Fibroblast of pulmonary artery (primary cell): Measurements from ENCODE around the gene MPHOSPH9.
"Not testable (repeated sequence)": the region's sequence is repeated elsewhere in the genome, so short reads cannot be mapped to it uniquely, and the experiment has no call there.

Experiments
- DNase-seq: peaks from one replicate; pipeline ENCODE4 v3.0.0-alpha.2; 2010; ENCODE audit warnings: low read depth
- H3K4me3 ChIP-seq: replicated peaks from 2 replicates; pipeline ENCODE4 v1.5.1; 2011; ENCODE audit warnings: low read depth, mild to moderate bottlenecking, control low read depth, low read length, moderate library complexity
- TF ChIP-seq, protein P1 (sequence below): IDR thresholded peaks from 2 replicates; pipeline ENCODE4 v1.5.1; 2011; ENCODE audit warnings: mild to moderate bottlenecking, control low read depth, low read length, inconsistent platforms; ENCODE audit errors: missing control alignments

The MPHOSPH9 gene

DNA sequence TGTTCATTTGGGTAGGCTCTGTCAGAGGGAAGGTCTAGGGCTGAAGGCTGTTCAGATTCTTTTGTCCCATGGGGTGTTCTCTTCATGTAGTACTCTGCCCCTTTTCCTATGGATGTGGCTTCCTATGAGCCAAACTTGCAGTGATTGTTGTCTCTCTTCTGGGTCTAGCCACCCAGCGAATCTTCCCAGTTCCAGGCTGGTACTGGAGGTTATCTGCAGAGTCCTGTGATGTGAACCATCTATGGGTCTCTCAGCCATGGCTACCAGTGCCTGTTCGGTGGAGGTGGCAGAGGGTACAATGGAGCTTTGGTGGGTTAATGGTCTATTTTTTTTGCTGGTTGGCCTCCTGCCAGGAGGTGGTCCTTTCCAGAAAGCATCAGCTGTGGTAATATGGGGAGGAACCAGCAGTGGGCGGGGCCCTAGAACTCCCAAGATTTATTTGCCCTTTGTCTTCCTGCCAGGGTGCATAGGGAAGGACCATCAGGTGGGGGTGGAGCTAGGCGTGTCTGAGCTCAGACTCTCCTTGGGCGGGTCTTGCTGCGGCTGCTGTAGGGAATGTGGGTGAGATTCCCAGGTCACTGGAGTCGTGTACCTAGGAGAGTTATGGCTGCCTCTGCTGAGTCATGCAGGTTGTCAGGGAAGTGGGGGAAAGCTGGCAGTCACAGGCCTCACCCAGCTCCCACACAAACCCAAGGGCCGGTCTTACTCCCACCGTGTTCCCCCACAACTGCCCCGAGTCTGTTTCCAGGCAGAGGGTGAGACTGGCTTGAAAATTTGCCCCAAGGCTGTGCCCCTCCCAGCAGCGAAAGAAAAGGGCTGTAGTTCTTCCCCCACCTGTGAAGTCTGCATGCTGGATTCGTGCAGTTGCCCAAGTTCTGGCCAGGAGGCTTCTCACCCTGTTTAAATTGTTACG lies 17.8 kb upstream of the MPHOSPH9 start:
- TF ChIP-seq, protein P1, sequence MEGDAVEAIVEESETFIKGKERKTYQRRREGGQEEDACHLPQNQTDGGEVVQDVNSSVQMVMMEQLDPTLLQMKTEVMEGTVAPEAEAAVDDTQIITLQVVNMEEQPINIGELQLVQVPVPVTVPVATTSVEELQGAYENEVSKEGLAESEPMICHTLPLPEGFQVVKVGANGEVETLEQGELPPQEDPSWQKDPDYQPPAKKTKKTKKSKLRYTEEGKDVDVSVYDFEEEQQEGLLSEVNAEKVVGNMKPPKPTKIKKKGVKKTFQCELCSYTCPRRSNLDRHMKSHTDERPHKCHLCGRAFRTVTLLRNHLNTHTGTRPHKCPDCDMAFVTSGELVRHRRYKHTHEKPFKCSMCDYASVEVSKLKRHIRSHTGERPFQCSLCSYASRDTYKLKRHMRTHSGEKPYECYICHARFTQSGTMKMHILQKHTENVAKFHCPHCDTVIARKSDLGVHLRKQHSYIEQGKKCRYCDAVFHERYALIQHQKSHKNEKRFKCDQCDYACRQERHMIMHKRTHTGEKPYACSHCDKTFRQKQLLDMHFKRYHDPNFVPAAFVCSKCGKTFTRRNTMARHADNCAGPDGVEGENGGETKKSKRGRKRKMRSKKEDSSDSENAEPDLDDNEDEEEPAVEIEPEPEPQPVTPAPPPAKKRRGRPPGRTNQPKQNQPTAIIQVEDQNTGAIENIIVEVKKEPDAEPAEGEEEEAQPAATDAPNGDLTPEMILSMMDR, result no peak
- no peak overlapping the region for H3K4me3 ChIP-seq
- no peak for DNase-seq

DNA sequence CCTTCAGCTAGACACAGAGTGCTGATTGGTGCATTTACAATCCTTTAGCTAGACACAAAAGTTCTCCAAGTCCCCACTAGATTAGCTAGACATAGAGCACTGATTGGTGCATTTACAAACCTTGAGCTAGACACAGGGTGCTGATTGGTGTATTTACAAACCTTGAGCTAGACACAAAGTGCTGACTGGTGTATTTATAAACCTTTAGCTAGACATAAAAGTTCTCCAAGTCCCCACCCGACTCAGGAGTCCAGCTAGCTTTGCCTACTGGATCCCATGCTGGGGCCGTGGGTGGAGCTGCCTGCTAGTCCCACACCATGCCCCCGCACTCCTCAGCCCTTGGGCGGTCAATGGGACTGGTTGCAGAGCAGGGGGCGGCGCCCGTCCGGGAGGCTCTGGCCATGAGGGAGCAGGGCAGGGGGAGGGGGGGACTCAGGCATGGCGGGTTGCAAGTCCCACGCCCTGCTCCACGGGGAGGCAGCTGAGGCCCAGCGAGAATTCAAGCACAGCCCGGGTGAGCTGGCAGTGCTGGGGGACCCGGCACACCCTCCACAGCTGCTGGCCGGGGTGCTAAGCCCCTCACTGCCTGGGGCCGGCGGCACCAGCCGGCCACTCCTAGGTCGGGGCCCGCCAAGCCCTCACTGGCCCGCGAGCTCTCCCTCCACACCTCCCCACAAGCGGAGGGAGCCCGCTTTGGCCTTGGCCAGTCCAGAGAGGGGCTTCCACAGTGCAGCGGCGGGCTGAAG lies 16.2 kb upstream of the MPHOSPH9 start:
- H3K4me3 ChIP-seq, DNase-seq: not testable (repeated sequence)

DNA sequence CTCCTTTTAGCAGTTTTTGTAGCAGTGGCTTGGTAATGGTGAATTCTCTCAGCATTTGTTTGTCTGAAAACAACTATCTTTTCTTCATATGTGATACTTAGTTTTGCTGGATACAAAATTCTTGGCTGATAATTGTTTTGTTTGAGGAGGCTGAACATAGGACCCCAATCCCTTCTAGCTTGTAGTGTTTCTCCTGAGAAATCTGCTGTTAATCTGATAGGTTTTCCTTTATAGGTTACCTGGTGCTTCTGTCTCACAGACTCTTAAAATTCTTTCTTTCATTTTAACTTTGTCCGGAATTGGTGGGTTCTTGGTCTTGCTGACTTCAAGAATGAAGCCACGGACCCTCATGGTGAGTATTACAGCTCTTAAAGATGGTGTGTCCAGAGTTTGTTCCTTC lies 15.2 kb upstream of the MPHOSPH9 start:
- not testable (repeated sequence) for DNase-seq, H3K4me3 ChIP-seq

DNA sequence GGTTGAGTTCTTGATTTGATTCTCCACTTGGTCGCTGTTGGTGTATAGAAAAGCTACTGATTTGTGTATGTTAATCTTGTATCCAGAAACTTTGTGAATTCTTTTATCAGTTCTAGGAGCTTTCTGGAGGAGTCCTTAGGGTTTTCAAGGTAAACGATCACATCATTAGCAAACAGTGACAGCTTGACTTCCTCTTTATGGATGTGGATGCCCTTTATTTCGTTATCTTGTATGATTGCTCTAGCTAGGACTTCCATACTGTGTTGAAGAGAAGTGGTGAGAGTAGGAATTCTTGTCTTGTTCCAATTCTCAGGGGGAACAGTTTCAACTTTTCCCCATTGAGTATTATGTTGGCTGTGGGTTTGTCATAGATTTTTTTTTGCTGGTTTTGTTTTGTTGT lies 12.7 kb upstream of the MPHOSPH9 start:
- DNase-seq, result no peak
- TF ChIP-seq, protein P1, result no peak
- no peak overlapping the region for H3K4me3 ChIP-seq

DNA sequence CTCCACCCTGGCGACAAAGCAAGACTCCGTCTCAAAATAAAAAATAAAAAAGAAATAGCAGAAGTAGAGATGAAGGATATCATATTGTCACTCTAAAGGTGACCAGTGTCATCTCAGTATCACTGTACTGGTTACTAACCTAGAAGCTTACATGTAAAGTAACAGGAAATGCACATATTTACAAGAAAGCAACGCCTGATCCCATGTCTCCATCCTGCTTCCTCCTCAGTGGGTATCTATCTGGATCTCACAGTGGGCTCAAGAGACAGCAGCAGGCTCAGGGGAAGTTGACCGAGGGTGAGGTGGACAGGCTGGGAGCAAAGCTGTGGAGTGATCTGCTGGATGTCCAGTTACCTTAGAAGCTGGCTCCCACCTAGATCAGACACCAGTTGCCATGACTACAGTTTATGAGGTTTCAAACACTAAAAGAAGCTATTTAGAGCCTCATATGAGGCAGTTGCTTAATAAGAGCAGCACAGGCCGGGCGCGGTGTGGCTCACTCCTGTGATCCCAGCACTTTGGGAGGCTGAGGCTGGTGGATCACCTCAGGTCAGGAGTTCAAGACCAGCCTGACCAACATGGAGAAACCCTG lies 10.8 kb upstream of the MPHOSPH9 start:
- H3K4me3 ChIP-seq, result no peak overlapping the region
- TF ChIP-seq, protein P1, result no peak
- DNase-seq, result no peak

DNA sequence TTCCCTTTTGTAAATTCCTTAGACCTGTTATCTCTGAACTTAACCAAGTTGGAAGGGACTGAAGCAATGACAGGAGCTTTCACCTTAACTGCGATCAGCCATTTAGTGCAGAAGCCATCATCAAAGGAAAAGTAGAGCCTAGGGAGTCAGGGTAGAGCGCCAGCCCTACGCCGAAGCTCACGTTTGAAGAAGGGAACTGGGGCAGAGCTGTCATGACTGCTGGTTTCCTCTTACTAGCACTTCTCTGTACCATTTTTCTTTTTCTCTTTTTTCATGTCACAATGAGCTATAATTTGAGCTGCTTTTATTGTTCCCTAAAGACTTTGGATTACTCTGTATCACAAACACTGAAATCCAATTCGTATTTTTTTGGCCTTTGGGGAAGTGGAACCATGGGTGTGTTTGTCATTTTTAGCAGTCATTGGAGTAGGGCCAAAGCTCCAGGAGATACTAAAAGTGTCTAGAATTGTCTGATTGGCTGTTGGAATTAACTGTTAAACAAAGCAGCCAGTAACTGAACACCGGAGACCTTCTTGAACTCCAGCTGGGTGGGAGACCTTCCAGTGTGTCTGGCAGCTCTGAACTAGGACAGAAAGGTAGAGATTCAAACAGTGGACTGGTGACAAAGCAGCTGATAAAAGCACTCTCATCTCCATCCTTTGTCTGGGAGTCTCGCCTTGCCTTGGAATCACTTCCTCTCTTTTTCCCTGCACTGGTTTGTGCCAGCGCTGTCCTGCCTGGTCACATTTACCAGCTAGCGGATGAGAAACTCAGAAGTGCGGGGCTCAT lies 9.4 kb upstream of the MPHOSPH9 start:
- no peak overlapping the region for H3K4me3 ChIP-seq
- no peak for DNase-seq
- TF ChIP-seq, protein P1, result no peak

DNA sequence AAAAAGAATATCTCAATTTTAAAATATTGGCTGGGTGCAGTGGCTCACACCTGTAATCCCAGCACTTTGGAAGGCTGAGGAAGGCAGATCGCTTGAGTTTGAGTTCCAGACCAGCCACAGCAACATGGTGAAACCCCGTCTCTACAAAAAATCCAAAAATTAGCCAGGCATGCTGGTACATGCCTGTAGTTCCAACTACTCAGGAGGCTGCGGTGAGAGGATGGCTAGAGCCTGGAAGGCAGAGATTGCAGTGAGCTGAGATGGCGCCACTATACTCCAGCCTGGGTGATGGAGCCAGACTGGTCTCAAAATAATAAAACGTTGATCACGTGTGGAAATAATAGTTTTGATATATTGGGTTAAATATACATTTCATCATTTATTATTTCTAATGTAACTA lies 6.0 kb upstream of the MPHOSPH9 start:
- TF ChIP-seq, protein P1, result no peak

More for the DNA sequence above, 6.0 kb upstream of the MPHOSPH9 start:
- no peak overlapping the region for H3K4me3 ChIP-seq
- no peak for DNase-seq
